Mammary epithelial cell (primary cell): ENCODE data around the gene GAB1.

ENCODE experiments used
- CTCF ChIP-seq, 2 donors: IDR thresholded peaks in 1 of 2; conservative IDR thresholded peaks in 1 of 2; 2 replicates each; pipeline ENCODE4 v1.5.1; 2011 to 2012; ENCODE audit warnings: inconsistent platforms in 2 of 2, low read length in 2 of 2, mild to moderate bottlenecking in 2 of 2, control low read depth in 1 of 2, low read depth in 1 of 2; ENCODE audit not compliant: insufficient read depth in 1 of 2; ENCODE audit errors: extremely low read depth in 1 of 2
- EZH2 ChIP-seq: IDR thresholded peaks from 2 replicates; pipeline ENCODE4 v1.6.1; 2012; ENCODE audit warnings: low read length, inconsistent platforms, borderline replicate concordance

- TF ChIP-seq CTCF (conservative IDR thresholded peaks at IDR 0.05 in 1 of 2, IDR thresholded peaks at IDR 0.05 in 1 of 2; ENCODE audit: extremely low read depth in 1 of 2, insufficient read depth in 1 of 2, low read depth in 1 of 2, low read length in 2 of 2) (no peak), EZH2 (no peak)
Measured at GRCh38 chr4:143506031-143506430, 169.4 kb downstream of the GAB1 start.
